HepG2 (cell line): Measurements from ENCODE around the gene SLC25A1. TPM values are rescaled to one million over a fixed set of nuclear protein-coding genes. Genes with fewer than 3 reads are reported as not detected.

Experiments used
- HNRNPK ChIP-seq: fragments of 200-400 bp; formaldehyde crosslinking; IDR thresholded peaks from 2 replicates; pipeline ENCODE4 v1.6.1; 2018; ENCODE audit warnings: low read length, low read depth, moderate library complexity, mild to moderate bottlenecking; ENCODE audit not compliant: poor library complexity, severe bottlenecking
- MAZ ChIP-seq, 2 experiments: sonication (generic) in 1 of 2; formaldehyde crosslinking in 1 of 2; IDR thresholded peaks; 2 replicates each; pipeline versions ENCODE4 v1.5.0 to v1.6.1; 2012 to 2020; ENCODE audit warnings: low read depth in 2 of 2, mild to moderate bottlenecking in 2 of 2, borderline replicate concordance in 1 of 2, improper control_type of control experiment in 1 of 2, low read length in 1 of 2, missing genetic modification reagents in 1 of 2, moderate library complexity in 1 of 2
- PTBP1 ChIP-seq: fragments of 200-400 bp; formaldehyde crosslinking; IDR thresholded peaks from 2 replicates; pipeline ENCODE4 v1.6.1; 2018; ENCODE audit warnings: low read length, low read depth; ENCODE audit not compliant: poor library complexity, severe bottlenecking
- RFX3 ChIP-seq: IDR thresholded peaks from 2 replicates; pipeline ENCODE4 v1.6.1; 2016; ENCODE audit warnings: missing biosample characterization, missing genetic modification reagents
- TBX2 ChIP-seq: sonication (generic); formaldehyde crosslinking; IDR thresholded peaks from 2 replicates; pipeline ENCODE4 v1.5.0; 2020; ENCODE audit warnings: missing genetic modification reagents, mild to moderate bottlenecking, borderline replicate concordance
- TEAD2 ChIP-seq: sonication (generic); formaldehyde crosslinking; IDR thresholded peaks from 2 replicates; pipeline ENCODE4 v1.9.0; 2021; ENCODE audit warnings: missing genetic modification reagents
- ZNF543 ChIP-seq: sonication (generic); formaldehyde crosslinking; IDR thresholded peaks from 2 replicates; pipeline ENCODE4 v1.4.0; 2020; ENCODE audit warnings: mild to moderate bottlenecking, missing genetic modification reagents
- ZNF737 ChIP-seq: sonication (generic); formaldehyde crosslinking; IDR thresholded peaks from 2 replicates; pipeline ENCODE4 v1.5.0; 2020; ENCODE audit warnings: missing genetic modification reagents, mild to moderate bottlenecking, borderline replicate concordance
- ZNF891 ChIP-seq: sonication (generic); formaldehyde crosslinking; IDR thresholded peaks from 2 replicates; pipeline ENCODE4 v1.5.0; 2020; ENCODE audit warnings: mild to moderate bottlenecking, missing genetic modification reagents
- polyA plus RNA-seq, 8 experiments: library from polyadenylated mRNA; depleted of rRNA in 3 of 8; stranded (reverse) in 7 of 8; unstranded in 1 of 8; fragments of >200 nt; fragmentation: Illumina TruSeq in 4 of 8; extraction: Trizol in 4 of 8; gene quantifications; 2 replicates each; pipeline versions ENCODE4 v1.2.1 to v1.2.3, GENCODE V29; 2011 to 2016; ENCODE audit warnings: low read depth in 4 of 8, missing spikeins in 1 of 8, mixed read lengths in 1 of 8; ENCODE audit not compliant: insufficient read depth in 1 of 8
- total RNA-seq, 5 experiments: library from RNA; depleted of rRNA; stranded (reverse); fragments of >200 nt; fragmentation: Illumina TruSeq; extraction: Trizol; gene quantifications; 2 replicates each; pipeline ENCODE4 v1.2.3, GENCODE V29; 2016; ENCODE audit warnings: low read depth in 1 of 5
- TF ChIP-seq, protein P1 (sequence below): IDR thresholded peaks from 2 replicates; pipeline ENCODE4 v1.6.1; 2016; ENCODE audit warnings: low read depth, borderline replicate concordance
- TF ChIP-seq, protein P2 (sequence below): IDR thresholded peaks from 2 replicates; pipeline ENCODE4 v1.6.1; 2012; ENCODE audit warnings: inconsistent platforms
- TF ChIP-seq, protein P3 (sequence below), 2 experiments: fragments of 450-650 bp in 1 of 2; sonication (generic) in 1 of 2; formaldehyde crosslinking in 1 of 2; IDR thresholded peaks; 2 replicates each; pipeline versions ENCODE4 v1.6.1 to v1.8.0; 2016 to 2022; ENCODE audit warnings: antibody characterized with exemption in 1 of 2, mild to moderate bottlenecking in 1 of 2, missing genetic modification reagents in 1 of 2
- TF ChIP-seq, protein P4 (sequence below): IDR thresholded peaks from 2 replicates; pipeline ENCODE4 v1.4.0; 2020; ENCODE audit warnings: mild to moderate bottlenecking, missing genetic modification reagents

Gene SLC25A1
- total and polyA plus RNA-seq, 2 of the 13 experiments (the other 11 are each of a cell fraction or from before 2014, with no cell fraction given): 49.4 to 161 TPM

DNA sequence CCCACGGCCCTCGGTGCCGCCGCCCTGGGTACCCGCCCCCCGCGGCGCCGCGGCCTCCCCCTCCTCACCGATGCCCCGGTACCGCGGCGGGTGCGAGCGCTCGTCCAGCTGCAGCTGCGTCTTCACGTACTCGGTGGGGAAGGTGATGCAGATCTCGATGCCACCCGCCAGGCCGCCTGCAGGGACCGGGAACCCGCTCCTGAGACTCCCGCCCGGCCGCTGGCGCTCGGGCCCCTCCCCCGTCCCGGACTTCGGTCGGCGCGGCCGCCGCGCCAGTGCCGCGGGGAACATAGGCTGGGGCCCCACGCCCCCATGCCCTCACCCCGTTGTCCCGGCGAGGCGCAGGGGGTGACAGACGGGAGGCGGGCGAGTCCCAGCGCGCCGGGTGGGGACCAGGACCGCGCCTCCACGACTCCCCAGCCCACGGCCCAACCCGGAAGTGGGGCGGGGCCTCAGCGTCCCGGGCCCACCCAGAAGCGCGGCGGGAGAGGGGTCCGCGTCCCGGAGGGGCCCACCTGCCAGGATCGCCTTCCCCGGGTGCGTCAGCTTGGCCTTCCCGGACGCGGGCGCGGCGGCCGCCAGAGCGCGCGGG, 375 bp downstream of the SLC25A1 start (continued):
- TF ChIP-seq TBX2 (CRISPR knock-in tag): 0 out of 2 replicates have a peak, but pooled peaks have one; percentile 31
- TF ChIP-seq MAZ (IDR thresholded peaks at IDR 0.05; ENCODE audit: borderline replicate concordance, low read depth, low read length): no peak
- no peak for TF ChIP-seq MAZ (CRISPR knock-in tag; IDR thresholded peaks at IDR 0.05; ENCODE audit: low read depth)
- TF ChIP-seq ZNF737: no peak
- TF ChIP-seq, protein P1, sequence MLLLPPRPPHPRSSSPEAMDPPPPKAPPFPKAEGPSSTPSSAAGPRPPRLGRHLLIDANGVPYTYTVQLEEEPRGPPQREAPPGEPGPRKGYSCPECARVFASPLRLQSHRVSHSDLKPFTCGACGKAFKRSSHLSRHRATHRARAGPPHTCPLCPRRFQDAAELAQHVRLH (CRISPR knock-in tag): no peak; the same call in 1 of the 2 replicates
- TF ChIP-seq, protein P2, sequence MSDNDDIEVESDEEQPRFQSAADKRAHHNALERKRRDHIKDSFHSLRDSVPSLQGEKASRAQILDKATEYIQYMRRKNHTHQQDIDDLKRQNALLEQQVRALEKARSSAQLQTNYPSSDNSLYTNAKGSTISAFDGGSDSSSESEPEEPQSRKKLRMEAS: 0 out of 2 replicates have a peak, but pooled peaks have one; percentile 19
- peak; percentile 66 for TF ChIP-seq HNRNPK
- TF ChIP-seq ZNF543 (CRISPR knock-in tag): 0 out of 2 replicates have a peak, but pooled peaks have one; percentile 47
- no peak for TF ChIP-seq RFX3 (CRISPR knock-in tag)
- no peak for TF ChIP-seq TEAD2 (CRISPR knock-in tag)
- no peak for TF ChIP-seq PTBP1
- TF ChIP-seq, protein P3, sequence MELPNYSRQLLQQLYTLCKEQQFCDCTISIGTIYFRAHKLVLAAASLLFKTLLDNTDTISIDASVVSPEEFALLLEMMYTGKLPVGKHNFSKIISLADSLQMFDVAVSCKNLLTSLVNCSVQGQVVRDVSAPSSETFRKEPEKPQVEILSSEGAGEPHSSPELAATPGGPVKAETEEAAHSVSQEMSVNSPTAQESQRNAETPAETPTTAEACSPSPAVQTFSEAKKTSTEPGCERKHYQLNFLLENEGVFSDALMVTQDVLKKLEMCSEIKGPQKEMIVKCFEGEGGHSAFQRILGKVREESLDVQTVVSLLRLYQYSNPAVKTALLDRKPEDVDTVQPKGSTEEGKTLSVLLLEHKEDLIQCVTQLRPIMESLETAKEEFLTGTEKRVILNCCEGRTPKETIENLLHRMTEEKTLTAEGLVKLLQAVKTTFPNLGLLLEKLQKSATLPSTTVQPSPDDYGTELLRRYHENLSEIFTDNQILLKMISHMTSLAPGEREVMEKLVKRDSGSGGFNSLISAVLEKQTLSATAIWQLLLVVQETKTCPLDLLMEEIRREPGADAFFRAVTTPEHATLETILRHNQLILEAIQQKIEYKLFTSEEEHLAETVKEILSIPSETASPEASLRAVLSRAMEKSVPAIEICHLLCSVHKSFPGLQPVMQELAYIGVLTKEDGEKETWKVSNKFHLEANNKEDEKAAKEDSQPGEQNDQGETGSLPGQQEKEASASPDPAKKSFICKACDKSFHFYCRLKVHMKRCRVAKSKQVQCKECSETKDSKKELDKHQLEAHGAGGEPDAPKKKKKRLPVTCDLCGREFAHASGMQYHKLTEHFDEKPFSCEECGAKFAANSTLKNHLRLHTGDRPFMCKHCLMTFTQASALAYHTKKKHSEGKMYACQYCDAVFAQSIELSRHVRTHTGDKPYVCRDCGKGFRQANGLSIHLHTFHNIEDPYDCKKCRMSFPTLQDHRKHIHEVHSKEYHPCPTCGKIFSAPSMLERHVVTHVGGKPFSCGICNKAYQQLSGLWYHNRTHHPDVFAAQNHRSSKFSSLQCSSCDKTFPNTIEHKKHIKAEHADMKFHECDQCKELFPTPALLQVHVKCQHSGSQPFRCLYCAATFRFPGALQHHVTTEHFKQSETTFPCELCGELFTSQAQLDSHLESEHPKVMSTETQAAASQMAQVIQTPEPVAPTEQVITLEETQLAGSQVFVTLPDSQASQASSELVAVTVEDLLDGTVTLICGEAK (IDR thresholded peaks at IDR 0.05): no peak
- TF ChIP-seq, protein P3 (CRISPR knock-in tag; IDR thresholded peaks at IDR 0.05): no peak
- no peak for TF ChIP-seq ZNF891 (CRISPR knock-in tag)
- TF ChIP-seq, protein P4, sequence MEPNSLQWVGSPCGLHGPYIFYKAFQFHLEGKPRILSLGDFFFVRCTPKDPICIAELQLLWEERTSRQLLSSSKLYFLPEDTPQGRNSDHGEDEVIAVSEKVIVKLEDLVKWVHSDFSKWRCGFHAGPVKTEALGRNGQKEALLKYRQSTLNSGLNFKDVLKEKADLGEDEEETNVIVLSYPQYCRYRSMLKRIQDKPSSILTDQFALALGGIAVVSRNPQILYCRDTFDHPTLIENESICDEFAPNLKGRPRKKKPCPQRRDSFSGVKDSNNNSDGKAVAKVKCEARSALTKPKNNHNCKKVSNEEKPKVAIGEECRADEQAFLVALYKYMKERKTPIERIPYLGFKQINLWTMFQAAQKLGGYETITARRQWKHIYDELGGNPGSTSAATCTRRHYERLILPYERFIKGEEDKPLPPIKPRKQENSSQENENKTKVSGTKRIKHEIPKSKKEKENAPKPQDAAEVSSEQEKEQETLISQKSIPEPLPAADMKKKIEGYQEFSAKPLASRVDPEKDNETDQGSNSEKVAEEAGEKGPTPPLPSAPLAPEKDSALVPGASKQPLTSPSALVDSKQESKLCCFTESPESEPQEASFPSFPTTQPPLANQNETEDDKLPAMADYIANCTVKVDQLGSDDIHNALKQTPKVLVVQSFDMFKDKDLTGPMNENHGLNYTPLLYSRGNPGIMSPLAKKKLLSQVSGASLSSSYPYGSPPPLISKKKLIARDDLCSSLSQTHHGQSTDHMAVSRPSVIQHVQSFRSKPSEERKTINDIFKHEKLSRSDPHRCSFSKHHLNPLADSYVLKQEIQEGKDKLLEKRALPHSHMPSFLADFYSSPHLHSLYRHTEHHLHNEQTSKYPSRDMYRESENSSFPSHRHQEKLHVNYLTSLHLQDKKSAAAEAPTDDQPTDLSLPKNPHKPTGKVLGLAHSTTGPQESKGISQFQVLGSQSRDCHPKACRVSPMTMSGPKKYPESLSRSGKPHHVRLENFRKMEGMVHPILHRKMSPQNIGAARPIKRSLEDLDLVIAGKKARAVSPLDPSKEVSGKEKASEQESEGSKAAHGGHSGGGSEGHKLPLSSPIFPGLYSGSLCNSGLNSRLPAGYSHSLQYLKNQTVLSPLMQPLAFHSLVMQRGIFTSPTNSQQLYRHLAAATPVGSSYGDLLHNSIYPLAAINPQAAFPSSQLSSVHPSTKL (CRISPR knock-in tag): no peak
